Astrocyte (in vitro differentiated cells and primary cell): ENCODE measurements around the gene MANEA. TPM values are rescaled to one million over a fixed set of nuclear protein-coding genes. Genes with fewer than 3 reads are reported as not detected.

ENCODE experiments used
- DNase-seq: peaks from one replicate; pipeline ENCODE4 v3.0.0-alpha.2; 2010; ENCODE audit warnings: low read depth
- FAIRE-seq: peaks from 2 replicates; lab custom pipeline; 2011; peaks lifted over from hg19 to GRCh38; lab: Jason Lieb, UNC
- H2AFZ ChIP-seq: 2 replicates; pipeline ENCODE4 v1.6.0; 2012; ENCODE audit warnings: low read depth, low read length, inconsistent platforms
- H3K27ac ChIP-seq: 2 replicates; pipeline ENCODE4 v1.5.1; 2011; ENCODE audit warnings: low read depth, low read length, inconsistent platforms
- H3K27me3 ChIP-seq: 2 replicates; pipeline ENCODE4 v1.6.0; 2011; ENCODE audit warnings: low read length, inconsistent platforms; ENCODE audit not compliant: insufficient read depth
- H3K36me3 ChIP-seq: 2 replicates; pipeline ENCODE4 v1.5.1; 2011; ENCODE audit warnings: low read length, inconsistent platforms; ENCODE audit not compliant: insufficient read depth
- H3K4me1 ChIP-seq: 2 replicates; pipeline ENCODE4 v1.5.1; 2011; ENCODE audit warnings: low read length, inconsistent platforms; ENCODE audit not compliant: insufficient read depth
- H3K4me2 ChIP-seq: 2 replicates; pipeline ENCODE4 v1.6.0; 2012; ENCODE audit warnings: low read length, inconsistent platforms
- H3K4me3 ChIP-seq: 2 replicates; pipeline ENCODE4 v1.5.1; 2011; ENCODE audit warnings: low read depth, mild to moderate bottlenecking, low read length, inconsistent platforms; ENCODE audit not compliant: insufficient read depth
- H3K79me2 ChIP-seq: 2 replicates; pipeline ENCODE4 v1.6.0; 2012; ENCODE audit warnings: mild to moderate bottlenecking, low read length, inconsistent platforms; ENCODE audit not compliant: insufficient read depth
- H3K9ac ChIP-seq: 2 replicates; pipeline ENCODE4 v1.6.0; 2012; ENCODE audit warnings: mild to moderate bottlenecking, low read length, inconsistent platforms
- H3K9me3 ChIP-seq: 2 replicates; pipeline ENCODE4 v1.5.1; 2012; ENCODE audit warnings: low read depth, mild to moderate bottlenecking, low read length, inconsistent platforms; ENCODE audit not compliant: insufficient read depth
- H4K20me1 ChIP-seq: 2 replicates; pipeline ENCODE4 v1.6.0; 2012; ENCODE audit warnings: low read length, inconsistent platforms; ENCODE audit not compliant: insufficient read depth
- H3K27ac Mint-ChIP-seq: one replicate; pipeline ENCODE4 v1.8.0; 2021; ENCODE audit warnings: mild to moderate bottlenecking, mixed read lengths; ENCODE audit not compliant: unreplicated experiment
- H3K27me3 Mint-ChIP-seq: one replicate; pipeline ENCODE4 v1.8.0; 2021; ENCODE audit warnings: low read depth, mixed read lengths; ENCODE audit not compliant: unreplicated experiment
- H3K36me3 Mint-ChIP-seq: one replicate; pipeline ENCODE4 v1.8.0; 2021; ENCODE audit warnings: low read depth, mixed read lengths; ENCODE audit not compliant: unreplicated experiment
- H3K4me1 Mint-ChIP-seq: one replicate; pipeline ENCODE4 v1.8.0; 2021; ENCODE audit warnings: low read depth, mixed read lengths; ENCODE audit not compliant: unreplicated experiment
- H3K4me3 Mint-ChIP-seq: one replicate; pipeline ENCODE4 v1.8.0; 2021; ENCODE audit warnings: mild to moderate bottlenecking, moderate library complexity, mixed read lengths; ENCODE audit not compliant: unreplicated experiment
- H3K9me3 Mint-ChIP-seq: one replicate; pipeline ENCODE4 v1.8.0; 2021; ENCODE audit warnings: mild to moderate bottlenecking, mixed read lengths; ENCODE audit not compliant: unreplicated experiment
- CTCF ChIP-seq: IDR thresholded peaks from 2 replicates; pipeline ENCODE4 v1.5.1; 2011; ENCODE audit warnings: low read depth, mild to moderate bottlenecking, inconsistent platforms, low read length, moderate library complexity; ENCODE audit not compliant: insufficient read depth
- EZH2 ChIP-seq: IDR thresholded peaks from 2 replicates; pipeline ENCODE4 v1.6.1; 2012; ENCODE audit warnings: mild to moderate bottlenecking, low read length, inconsistent platforms; ENCODE audit not compliant: insufficient read depth
- total RNA-seq: library from RNA; stranded (reverse); gene quantifications from 2 replicates; pipeline ENCODE4 v1.2.1, GENCODE V29; 2021

Gene MANEA
- total RNA-seq, 1 donor from 2014 or later: 12.4 TPM

GRCh38 chr6:95587989-95588388 is 10.7 kb downstream of the MANEA start:
- Histone ChIP-seq H3K36me3 (no peaks in the 10 kb centered on the region), H3K9me3 (peaks cover 3% of the 10 kb centered on the region), H3K4me1 (no peaks in the 10 kb centered on the region), H3K79me2 (peaks cover 10% of the 10 kb centered on the region), H3K4me2 (no peak overlapping the region), H3K9ac (no peak overlapping the region), H3K27me3 (no peaks in the 10 kb centered on the region), H3K27ac (no peak overlapping the region), H4K20me1 (no peaks in the 10 kb centered on the region), H3K4me3 (no peak overlapping the region), H2AFZ (no peak overlapping the region)
- peaks cover 6% of the 10 kb centered on the region for H3K36me3 Mint-ChIP-seq
- peaks cover 3% of the 10 kb centered on the region for H3K9me3 Mint-ChIP-seq
- no peaks in the 10 kb centered on the region for H3K27me3 Mint-ChIP-seq
- FAIRE-seq: no peak
- H3K4me3 Mint-ChIP-seq: no peak overlapping the region
- no peaks in the 10 kb centered on the region for H3K4me1 Mint-ChIP-seq
- DNase-seq: no peak
- no peak for TF ChIP-seq EZH2
- TF ChIP-seq CTCF: no peak
- H3K27ac Mint-ChIP-seq: no peak overlapping the region

GRCh38 chr6:95589067-95589466 is 11.7 kb downstream of the MANEA start:
- Histone ChIP-seq H3K27me3 (no peaks in the 10 kb centered on the region), H3K9ac (no peak overlapping the region), H3K27ac (no peak overlapping the region), H3K9me3 (peaks cover 3% of the 10 kb centered on the region), H4K20me1 (no peaks in the 10 kb centered on the region), H3K4me2 (no peak overlapping the region), H3K79me2 (peaks cover 6% of the 10 kb centered on the region), H3K36me3 (no peaks in the 10 kb centered on the region), H3K4me3 (no peak overlapping the region), H3K4me1 (no peaks in the 10 kb centered on the region), H2AFZ (no peak overlapping the region)
- H3K9me3 Mint-ChIP-seq: peaks cover 3% of the 10 kb centered on the region
- FAIRE-seq (no peak), DNase-seq (no peak)
- TF ChIP-seq CTCF (no peak), EZH2 (no peak)
- no peaks in the 10 kb centered on the region for H3K4me1 Mint-ChIP-seq
- H3K4me3 Mint-ChIP-seq: no peak overlapping the region
- no peak overlapping the region for H3K27ac Mint-ChIP-seq
- peaks cover 6% of the 10 kb centered on the region for H3K36me3 Mint-ChIP-seq
- no peaks in the 10 kb centered on the region for H3K27me3 Mint-ChIP-seq

- no peaks in the 10 kb centered on the region for H3K9me3 Mint-ChIP-seq
- H3K4me1 ChIP-seq: no peaks in the 10 kb centered on the region
- H4K20me1 ChIP-seq: no peaks in the 10 kb centered on the region
- peaks cover 3% of the 10 kb centered on the region for H3K9me3 ChIP-seq
- no peak overlapping the region for H3K9ac ChIP-seq
- DNase-seq: no peak
- no peak overlapping the region for H3K27ac ChIP-seq
- no peak overlapping the region for H2AFZ ChIP-seq
- peaks cover 2% of the 10 kb centered on the region for H3K36me3 Mint-ChIP-seq
- no peaks in the 10 kb centered on the region for H3K4me1 Mint-ChIP-seq
- no peak overlapping the region for H3K4me3 Mint-ChIP-seq
- no peak overlapping the region for H3K4me2 ChIP-seq
- H3K27me3 ChIP-seq: no peaks in the 10 kb centered on the region
- no peak overlapping the region for H3K4me3 ChIP-seq
- no peak for FAIRE-seq
- no peaks in the 10 kb centered on the region for H3K36me3 ChIP-seq
- H3K27ac Mint-ChIP-seq: no peak overlapping the region
- TF ChIP-seq CTCF: no peak
- TF ChIP-seq EZH2: no peak
- H3K27me3 Mint-ChIP-seq: no peaks in the 10 kb centered on the region
- H3K79me2 ChIP-seq: peaks cover 6% of the 10 kb centered on the region
Measured at GRCh38 chr6:95589826-95590570, 12.7 kb downstream of the MANEA start.
